OCI-LY3 (cell line): ENCODE data around the gene SYT7.

Experiments
- H2AFZ ChIP-seq: fragments of 200-600, 300-600 bp; shearing (Covaris generic); 2 replicates; pipeline ENCODE4 v1.6.0; 2014; ENCODE audit warnings: antibody characterized with exemption, low read depth, low read length
- H3K27ac ChIP-seq: fragments of 200-600, 300-600 bp; sonication (generic); 2 replicates; pipeline ENCODE4 v1.5.1; 2014; ENCODE audit warnings: mild to moderate bottlenecking, low read length, moderate library complexity, mixed read lengths
- H3K27me3 ChIP-seq: fragments of 200-600, 300-600 bp; sonication (generic); 2 replicates; pipeline ENCODE4 v1.6.1; 2014; ENCODE audit warnings: low read depth, low read length, mixed read lengths
- H3K36me3 ChIP-seq: fragments of 200-600, 300-600 bp; sonication (generic); replicated peaks from 2 replicates; pipeline ENCODE3; 2014; ENCODE audit warnings: low read depth, low read length, mixed read lengths
- H3K4me1 ChIP-seq: fragments of 300-600, 200-600 bp; sonication (generic); 2 replicates; pipeline ENCODE4 v1.6.1; 2014; ENCODE audit warnings: low read length, mixed read lengths
- H3K4me2 ChIP-seq: fragments of 200-600, 300-600 bp; sonication (generic); 2 replicates; pipeline ENCODE4 v1.6.1; 2014; ENCODE audit warnings: low read length, mixed read lengths
- H3K4me3 ChIP-seq: fragments of 300-600, 200-600 bp; sonication (generic); 2 replicates; pipeline ENCODE4 v1.5.1; 2014; ENCODE audit warnings: antibody characterized with exemption, mild to moderate bottlenecking, low read length, moderate library complexity
- H3K79me2 ChIP-seq: fragments of 300-600, 200-600 bp; shearing (Covaris generic); 2 replicates; pipeline ENCODE4 v1.6.1; 2014; ENCODE audit warnings: mild to moderate bottlenecking, low read length, mixed read lengths
- H3K9ac ChIP-seq: fragments of 300-600, 200-600 bp; shearing (Covaris generic); 2 replicates; pipeline ENCODE4 v1.6.0; 2014; ENCODE audit warnings: mild to moderate bottlenecking, low read length, moderate library complexity
- H3K9me3 ChIP-seq: fragments of 200-600, 300-600 bp; shearing (Covaris generic); 2 replicates; pipeline ENCODE4 v1.6.1; 2014; ENCODE audit warnings: low read length, mixed read lengths; ENCODE audit not compliant: insufficient read depth
- H4K20me1 ChIP-seq: fragments of 200-600, 300-600 bp; sonication (generic); 2 replicates; pipeline ENCODE4 v1.6.1; 2016; ENCODE audit warnings: low read length, mixed read lengths; ENCODE audit not compliant: insufficient read depth
- CTCF ChIP-seq: fragments of 200-600, 300-600 bp; sonication (generic); IDR thresholded peaks from 2 replicates; pipeline ENCODE4 v1.5.1; 2014; ENCODE audit warnings: antibody characterized with exemption, low read length, low read depth
- EZH2phosphoT487 ChIP-seq: fragments of 200-600 bp; shearing (Covaris generic); IDR thresholded peaks from 2 replicates; pipeline ENCODE4 v1.6.1; 2018; ENCODE audit warnings: antibody characterized with exemption, mixed run types, low read depth

Gene SYT7

GRCh38 chr11:61627850-61628661 lies 47.2 kb upstream of the SYT7 start:
- no peak overlapping the region for H2AFZ ChIP-seq
- peaks cover 15% of the 10 kb centered on the region for H3K27me3 ChIP-seq
- no peak overlapping the region for H3K4me2 ChIP-seq
- no peaks in the 10 kb centered on the region for H3K36me3 ChIP-seq
- H3K4me3 ChIP-seq: no peak overlapping the region
- H3K4me1 ChIP-seq: no peaks in the 10 kb centered on the region
- peak; percentile 76 for TF ChIP-seq CTCF
- no peak for TF ChIP-seq EZH2phosphoT487
- no peaks in the 10 kb centered on the region for H4K20me1 ChIP-seq
- H3K9me3 ChIP-seq: no peaks in the 10 kb centered on the region
- H3K9ac ChIP-seq: no peak overlapping the region
- no peak overlapping the region for H3K27ac ChIP-seq
- H3K79me2 ChIP-seq: no peaks in the 10 kb centered on the region

DNA sequence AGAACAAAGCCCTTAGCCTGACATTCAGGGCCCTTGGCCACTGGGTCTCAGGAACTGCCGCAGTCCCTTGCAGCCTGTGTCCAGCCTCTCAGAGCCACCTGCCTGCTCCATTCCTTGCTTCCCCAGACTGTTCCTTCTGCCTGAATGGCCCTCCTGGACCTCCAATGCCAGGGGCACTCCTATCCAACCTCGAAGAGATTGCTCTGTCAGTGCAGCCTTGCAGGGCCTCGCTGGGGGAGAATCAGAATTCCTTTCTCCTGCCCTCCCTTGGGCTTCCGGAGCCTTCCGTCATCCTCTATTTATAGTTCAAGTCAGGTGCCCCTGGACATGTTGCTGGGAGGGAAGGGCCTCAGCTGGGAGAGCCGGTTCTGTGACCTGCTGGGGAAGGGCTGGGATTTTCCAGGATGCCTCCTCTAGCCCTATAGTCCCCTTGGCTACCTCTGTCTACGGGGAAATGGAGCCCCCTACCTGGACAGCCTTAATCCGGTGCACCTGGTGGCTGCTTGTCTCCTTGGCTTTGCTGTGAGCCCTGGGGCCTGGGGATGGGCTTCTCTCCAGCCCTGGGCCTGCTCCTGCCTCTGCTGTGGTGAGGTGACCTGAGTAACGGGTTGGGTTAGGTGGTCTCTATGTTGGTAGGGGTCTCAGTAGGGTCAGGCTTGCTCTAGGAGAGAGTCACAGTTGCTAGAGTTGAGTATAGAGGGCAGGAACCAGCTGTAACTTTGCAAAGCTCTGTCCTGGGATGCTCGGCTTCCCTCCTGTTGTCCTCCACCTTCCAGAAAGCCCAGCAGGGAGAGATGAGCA lies 45.9 kb upstream of the SYT7 start:
- Histone ChIP-seq H3K27me3 (peaks cover 13% of the 10 kb centered on the region), H4K20me1 (no peaks in the 10 kb centered on the region), H3K4me3 (no peak overlapping the region), H3K36me3 (no peaks in the 10 kb centered on the region), H3K79me2 (no peaks in the 10 kb centered on the region), H3K4me1 (no peaks in the 10 kb centered on the region), H2AFZ (no peak overlapping the region), H3K9ac (no peak overlapping the region), H3K4me2 (no peak overlapping the region), H3K27ac (no peak overlapping the region), H3K9me3 (no peaks in the 10 kb centered on the region)
- no peak for TF ChIP-seq EZH2phosphoT487
- TF ChIP-seq CTCF: no peak

DNA sequence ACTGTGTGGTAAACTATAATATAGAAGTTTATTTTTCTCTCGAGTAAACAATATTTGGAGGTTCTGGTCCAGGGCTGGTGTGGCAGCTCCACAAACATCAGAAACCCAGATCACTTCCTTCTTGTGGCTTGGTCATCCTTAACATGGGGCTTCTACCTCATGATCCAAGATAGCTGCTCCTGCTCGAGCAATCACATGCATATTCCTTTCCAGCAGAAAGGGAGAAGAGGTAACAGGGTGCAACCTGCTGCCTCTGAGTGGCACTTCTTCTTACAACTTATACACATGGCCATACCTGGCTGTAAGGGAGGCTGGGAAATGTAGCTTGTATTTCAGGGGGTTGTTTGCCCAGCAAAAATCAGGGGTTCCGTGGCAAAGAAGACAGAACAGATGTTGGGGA lies 44.6 kb upstream of the SYT7 start:
- no peak overlapping the region for H3K4me2 ChIP-seq
- H2AFZ ChIP-seq: no peak overlapping the region
- no peaks in the 10 kb centered on the region for H4K20me1 ChIP-seq
- H3K4me1 ChIP-seq: no peaks in the 10 kb centered on the region
- no peak overlapping the region for H3K9ac ChIP-seq
- no peak overlapping the region for H3K27ac ChIP-seq
- peaks cover 22% of the 10 kb centered on the region for H3K27me3 ChIP-seq
- H3K36me3 ChIP-seq: no peaks in the 10 kb centered on the region
- no peak for TF ChIP-seq EZH2phosphoT487
- TF ChIP-seq CTCF: no peak
- no peaks in the 10 kb centered on the region for H3K9me3 ChIP-seq
- H3K79me2 ChIP-seq: no peaks in the 10 kb centered on the region
- H3K4me3 ChIP-seq: no peak overlapping the region

- peaks cover 29% of the 10 kb centered on the region for H3K27me3 ChIP-seq
- no peak overlapping the region for H3K4me3 ChIP-seq
- H3K4me2 ChIP-seq: no peak overlapping the region
- no peak overlapping the region for H3K9ac ChIP-seq
- TF ChIP-seq CTCF (no peak), EZH2phosphoT487 (no peak)
- no peak overlapping the region for H3K27ac ChIP-seq
- H3K36me3 ChIP-seq: no peaks in the 10 kb centered on the region
- H4K20me1 ChIP-seq: no peaks in the 10 kb centered on the region
- no peaks in the 10 kb centered on the region for H3K79me2 ChIP-seq
- H3K9me3 ChIP-seq: no peaks in the 10 kb centered on the region
- no peaks in the 10 kb centered on the region for H3K4me1 ChIP-seq
- no peak overlapping the region for H2AFZ ChIP-seq
Observed at GRCh38 chr11:61621917-61622585, 41.2 kb upstream of the SYT7 start.
